Transverse colon (tissue), 4 donors: ENCODE data around the gene TMBIM4. TPM values are rescaled to one million over a fixed set of nuclear protein-coding genes. Genes with fewer than 3 reads are reported as not detected.

Experiments
- DNase-seq: peaks from one replicate; pipeline ENCODE4 v3.0.0-alpha.2; 2019
- H3K27ac ChIP-seq, 4 donors: fragments of 200-600 bp; sonication (generic); 2 replicates each; pipeline ENCODE4 v1.5.1; 2016 to 2018; ENCODE audit warnings: inconsistent platforms in 4 of 4
- H3K27me3 ChIP-seq: fragments of 200-600 bp; sonication (generic); 2 replicates; pipeline ENCODE4 v1.5.1; 2017; ENCODE audit warnings: inconsistent platforms
- H3K36me3 ChIP-seq, 4 donors: fragments of 200-600 bp; sonication (generic); 2 replicates each; pipeline ENCODE4 v1.5.1; 2017 to 2019; ENCODE audit warnings: inconsistent platforms in 4 of 4
- H3K4me1 ChIP-seq, 4 donors: fragments of 200-600 bp; sonication (generic); 2 replicates each; pipeline ENCODE4 v1.5.1; 2017 to 2020; ENCODE audit warnings: inconsistent platforms in 4 of 4
- H3K4me3 ChIP-seq, 4 donors: fragments of 200-600 bp; sonication (generic); 1 replicate in 1 of 4; 2 replicates in 3 of 4; pipeline versions ENCODE4 v1.5.1 to v1.6.1; 2017 to 2019; ENCODE audit warnings: inconsistent platforms in 4 of 4
- H3K9me3 ChIP-seq, 2 donors: fragments of 200-600 bp; sonication (generic); 2 replicates each; pipeline ENCODE4 v1.5.1; 2017 to 2019; ENCODE audit warnings: inconsistent platforms in 2 of 2
- CTCF ChIP-seq, 5 experiments: fragments of 200-600 bp in 3 of 5; fragments of 450-650 bp in 2 of 5; sonication (generic) in 3 of 5; IDR thresholded peaks; 1 replicate in 2 of 5; 2 replicates in 3 of 5; pipeline ENCODE4 v1.5.1; 2016 to 2017; ENCODE audit warnings: antibody characterized with exemption in 5 of 5, inconsistent platforms in 3 of 5, mild to moderate bottlenecking in 2 of 5, moderate library complexity in 1 of 5
- EP300 ChIP-seq: sonication (generic); formaldehyde crosslinking; IDR thresholded peaks from one replicate; pipeline ENCODE4 v1.6.1; 2017; ENCODE audit warnings: antibody characterized with exemption, low read depth
- POLR2A ChIP-seq: fragments of 450-650 bp; IDR thresholded peaks from one replicate; pipeline ENCODE4 v1.6.1; 2016; ENCODE audit warnings: antibody characterized with exemption, mild to moderate bottlenecking, moderate library complexity
- POLR2AphosphoS5 ChIP-seq, 3 donors: sonication (generic); formaldehyde crosslinking; IDR thresholded peaks; one replicate each; pipeline ENCODE4 v1.6.1; 2016; ENCODE audit warnings: antibody characterized with exemption in 3 of 3
- WGBS, 2 donors: methylation state at CpG; one replicate each; pipeline ENCODE4 v1.1.5; 2018; ENCODE audit warnings: low coverage in 1 of 2; 5-methylcytosine and 5-hydroxymethylcytosine counted together
- in situ Hi-C, 4 donors: fragments of 200-750 bp; cut with MboI; loops; one replicate each; pipeline versions ENCODE4 v1.15.0 to v1.15.1; 2017; ENCODE audit warnings: low sequenced_read_pairs in 3 of 4, low pct_ligation_motif_present in 1 of 4, low pct_unique_long_range_greater_than_20kb in 1 of 4
- intact Hi-C: fragments of 100-400 bp; cut with DNase I; formaldehyde crosslinking; loops from one replicate; pipeline ENCODE4 v1.15.1; 2023; ENCODE audit warnings: low total_unique reads
- total RNA-seq, 4 donors: library from RNA; depleted of rRNA; stranded (reverse); fragments of >200 nt; gene quantifications; one replicate each; pipeline ENCODE4 v1.1.0, GENCODE V29; 2016

TMBIM4 gene
- total RNA-seq, 4 donors from 2014 or later: 15.5 to 217 (median 98.8) TPM

GRCh38 chr12:66140731-66141130, 29.1 kb downstream of the TMBIM4 start:
- Histone ChIP-seq H3K36me3 (peaks cover 0 to 58% (median 26%) of the 10 kb centered on the region in 4 donors), H3K27ac (no peak overlapping the region), H3K9me3 (peaks cover 15 to 17% of the 10 kb centered on the region in 2 donors), H3K4me3 (no peak overlapping the region), H3K4me1 (peaks cover 0 to 9% (median 6%) of the 10 kb centered on the region in 4 donors), H3K27me3 (no peaks in the 10 kb centered on the region)
- TF ChIP-seq POLR2A (no peak), EP300 (no peak), POLR2AphosphoS5 (IDR thresholded peaks at IDR 0.05) (no peak), CTCF (IDR thresholded peaks at IDR 0.05) (no peak)
- in situ Hi-C loops (loop anchor here in 2 of 4 donors (25.0 kb wide), 2 partner anchors 147 to 272 kb away; no protein-coding TSS in a partner anchor), intact Hi-C loops (no loop called here)
- no peak for DNase-seq

GRCh38 chr12:66139328-66139727, 30.5 kb downstream of the TMBIM4 start:
- H3K36me3 ChIP-seq: peaks cover 0 to 58% (median 26%) of the 10 kb centered on the region in 4 donors
- TF ChIP-seq EP300 (no peak), CTCF (IDR thresholded peaks at IDR 0.05) (no peak), POLR2AphosphoS5 (IDR thresholded peaks at IDR 0.05) (no peak), POLR2A (no peak)
- H3K9me3 ChIP-seq: peaks cover 15 to 17% of the 10 kb centered on the region in 2 donors
- H3K4me3 ChIP-seq: no peak overlapping the region
- 95% methylated on average over 2 of the region's 2 CpGs; no CpG with 5 or more reads in 1 of the 2 donors for WGBS, 2 donors
- no peak overlapping the region for H3K27ac ChIP-seq
- in situ Hi-C loops: loop anchor here in 2 of 4 donors (25.0 kb wide), 2 partner anchors 148 to 273 kb away; no protein-coding TSS in a partner anchor
- peaks cover 0 to under 1% (median under 1%) of the 10 kb centered on the region in 4 donors for H3K4me1 ChIP-seq
- no peaks in the 10 kb centered on the region for H3K27me3 ChIP-seq
- DNase-seq: no peak
- intact Hi-C loops: no loop called here

- H3K4me1 ChIP-seq: no peaks in the 10 kb centered on the region
- no peak overlapping the region for H3K27ac ChIP-seq
- TF ChIP-seq POLR2A (no peak), CTCF (IDR thresholded peaks at IDR 0.05) (no peak), EP300 (no peak), POLR2AphosphoS5 (IDR thresholded peaks at IDR 0.05) (no peak)
- in situ Hi-C loops (loop anchor here in 2 of 4 donors (25.0 kb wide), 2 partner anchors 149 to 274 kb away; no protein-coding TSS in a partner anchor), intact Hi-C loops (no loop called here)
- DNase-seq: no peak
- H3K27me3 ChIP-seq: no peaks in the 10 kb centered on the region
- peaks cover 15 to 17% of the 10 kb centered on the region in 2 donors for H3K9me3 ChIP-seq
- peaks cover 0 to 58% (median 26%) of the 10 kb centered on the region in 4 donors for H3K36me3 ChIP-seq
- 96 to 98% methylated on average over 3 of the region's 3 CpGs for WGBS, 2 donors
- no peak overlapping the region for H3K4me3 ChIP-seq
Measured at GRCh38 chr12:66137937-66138336, 31.9 kb downstream of the TMBIM4 start.

GRCh38 chr12:66132408-66132807, 37.4 kb downstream of the TMBIM4 start:
- in situ Hi-C loops: loop anchor here in 2 of 4 donors (25.0 kb wide), 2 partner anchors 155 to 280 kb away; no protein-coding TSS in a partner anchor
- DNase-seq: no peak
- no peak overlapping the region for H3K27ac ChIP-seq

More at GRCh38 chr12:66132408-66132807, 37.4 kb downstream of the TMBIM4 start:
- TF ChIP-seq CTCF (IDR thresholded peaks at IDR 0.05) (no peak), EP300 (no peak)
- Histone ChIP-seq H3K36me3 (peaks cover 0 to 23% (median 6%) of the 10 kb centered on the region in 4 donors), H3K27me3 (no peaks in the 10 kb centered on the region), H3K4me1 (peaks cover 0 to 27% (median 17%) of the 10 kb centered on the region in 4 donors), H3K9me3 (no peaks in the 10 kb centered on the region), H3K4me3 (no peak overlapping the region)
- intact Hi-C loops: no loop called here
